Stimulated activated CD8-positive, alpha-beta memory T cell treated with anti-CD3 and anti-CD28 coated beads, Interleukin-4, amount 100 ng/mL, for 1 hour (primary cell): Measurements from ENCODE around the gene VIPAS39.
A peak's percentile ranks its signal among the peaks of the same experiment; 100 is the strongest.

Source experiments
- DNase-seq, 2 donors: peaks; one replicate each; pipeline ENCODE4 v3.0.0-alpha.2; 2020; ENCODE audit warnings: low read depth in 2 of 2, low spot score in 1 of 2

Gene VIPAS39

GRCh38 chr14:77457522-77458248 is at the start of gene VIPAS39, which contains the start of gene AHSA1:
TSS of gene VIPAS39 (minus strand) at chr14:77457601. CDS start at chr14:77454102, 3,499 bp downstream.
TSS of gene AHSA1 (plus strand) at chr14:77458093. CDS start at chr14:77458190, 97 bp downstream.
- DNase-seq: peak; percentile 75 to 86

DNA sequence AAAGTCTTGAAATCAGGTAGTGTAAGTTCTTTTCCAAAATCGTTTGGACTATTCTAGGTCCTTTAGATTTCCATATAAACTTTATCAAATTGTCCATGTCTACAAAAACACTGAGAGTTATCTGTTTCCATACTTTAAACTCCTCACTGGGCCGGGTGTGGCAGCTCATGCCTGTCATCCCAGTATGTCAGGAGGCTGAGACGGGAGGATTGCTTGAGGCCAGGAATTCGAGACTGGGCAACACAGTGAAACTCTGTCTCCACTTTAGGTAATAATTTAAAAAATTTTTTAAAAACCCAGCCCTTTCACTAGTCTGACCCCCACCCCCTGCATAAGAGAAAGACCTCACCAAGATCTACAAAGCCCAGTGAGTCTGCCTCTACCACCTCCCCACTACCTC is 47.6 kb upstream of the VIPAS39 start:
- DNase-seq: no peak

GRCh38 chr14:77503138-77503537 is 45.7 kb upstream of the VIPAS39 start:
- DNase-seq: no peak

DNA sequence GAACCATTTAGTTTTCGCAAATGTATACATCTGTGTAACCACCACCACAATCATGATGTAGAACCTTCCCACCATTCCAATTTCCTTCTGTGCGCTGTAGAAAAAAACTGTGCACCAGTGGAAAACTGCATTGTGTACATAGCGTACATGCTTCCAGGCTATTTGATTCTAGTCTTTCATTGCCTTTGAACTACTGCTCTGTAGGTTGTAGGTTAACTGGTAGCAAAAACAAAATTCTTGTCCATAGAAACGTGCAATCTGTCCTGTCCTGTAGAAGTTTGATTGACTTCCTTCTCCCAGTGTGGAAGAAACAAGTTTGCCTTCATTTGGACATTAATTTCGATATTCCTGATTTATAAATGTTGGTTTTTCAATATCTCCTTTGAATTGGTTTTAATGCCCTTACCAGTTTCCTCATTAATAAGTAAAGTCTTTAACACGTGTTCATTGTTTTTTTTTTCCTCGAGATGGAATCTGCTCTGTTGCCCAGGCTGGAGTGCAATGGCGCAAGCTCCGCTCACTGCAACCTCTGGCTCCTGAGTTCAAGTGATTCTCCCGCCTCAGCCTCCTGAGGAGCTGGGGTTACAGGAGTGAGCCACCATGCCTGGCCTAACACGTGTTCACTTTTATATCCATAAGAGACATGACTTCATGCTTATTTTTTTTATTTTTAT is 44.8 kb upstream of the VIPAS39 start:
- DNase-seq: no peak

DNA sequence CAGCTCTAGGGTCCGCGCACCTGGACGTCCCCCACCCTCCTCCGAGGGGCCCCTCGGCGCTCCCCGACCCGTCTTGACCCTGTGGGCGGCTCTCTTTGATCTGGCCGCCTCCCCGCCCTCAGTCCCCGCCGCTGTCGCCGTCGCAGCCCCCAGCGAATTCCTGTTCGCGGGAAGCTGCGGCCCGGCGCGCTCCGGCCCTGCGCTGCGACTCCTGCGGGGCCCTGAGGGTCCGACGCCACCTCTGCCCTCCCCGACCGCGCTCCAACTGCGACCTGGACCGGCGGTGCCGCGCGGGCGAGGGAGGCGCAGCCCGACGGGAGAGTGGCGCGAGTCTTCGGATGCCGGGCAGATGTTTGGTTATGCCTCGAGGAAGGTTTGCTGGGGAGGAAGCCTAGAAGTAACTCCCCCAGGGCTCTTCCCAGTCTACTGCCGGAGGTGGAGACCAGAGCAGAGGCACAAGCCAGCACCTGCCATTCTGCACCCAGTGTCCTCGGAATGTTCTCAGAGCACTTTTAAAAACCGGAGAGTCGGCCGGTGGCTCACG is 41.7 kb upstream of the VIPAS39 start:
- DNase-seq: no peak

DNA sequence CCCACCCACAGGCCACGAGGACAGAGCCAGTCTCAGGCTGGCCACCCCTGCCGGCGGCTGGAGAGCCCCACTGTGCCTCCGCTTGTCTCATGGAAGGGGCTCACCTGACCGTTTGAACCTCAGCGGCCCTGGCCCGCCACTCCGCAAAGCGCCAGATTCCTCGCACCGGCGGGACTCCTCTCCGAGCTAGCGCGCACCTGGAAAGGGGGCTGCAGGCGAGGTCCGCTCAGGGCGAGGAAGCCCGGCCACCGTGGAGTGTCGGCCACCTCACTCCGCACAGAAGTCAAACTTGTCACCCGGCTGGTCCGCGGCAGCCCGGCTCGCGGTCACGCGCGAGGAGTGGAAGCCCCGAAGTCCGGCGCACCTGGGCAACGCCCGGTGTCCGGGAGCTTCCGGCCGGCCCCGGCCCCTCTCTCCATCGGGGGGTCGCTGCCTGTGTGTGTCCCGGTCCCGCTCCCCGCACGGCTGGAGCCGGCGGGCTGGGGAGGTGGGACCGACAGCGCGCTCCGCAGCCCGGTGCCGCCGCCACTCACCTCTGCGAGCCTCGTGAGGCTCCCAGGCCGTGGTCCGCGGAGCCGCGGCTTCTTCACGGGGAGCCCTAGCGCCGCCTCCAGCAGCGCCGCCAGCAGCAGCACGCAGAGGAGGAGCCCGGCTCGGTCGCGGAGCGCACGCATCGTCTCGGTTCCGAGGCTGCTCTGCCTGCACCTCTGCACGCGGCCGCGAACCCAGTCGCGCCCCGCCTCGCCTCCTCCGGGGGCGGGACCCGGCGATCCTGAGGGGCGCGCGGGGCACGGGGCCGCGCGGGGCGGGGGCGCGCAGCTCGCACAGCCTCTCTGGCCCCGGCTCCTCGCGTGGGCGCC is 40.9 kb upstream of the VIPAS39 start, which contains the start of gene ISM2:
Gene ISM2 (minus strand): TSS at position 697 of the 860 bp plus-strand sequence. CDS start 23 bp downstream, at position 674.
- DNase-seq: no peak

DNA sequence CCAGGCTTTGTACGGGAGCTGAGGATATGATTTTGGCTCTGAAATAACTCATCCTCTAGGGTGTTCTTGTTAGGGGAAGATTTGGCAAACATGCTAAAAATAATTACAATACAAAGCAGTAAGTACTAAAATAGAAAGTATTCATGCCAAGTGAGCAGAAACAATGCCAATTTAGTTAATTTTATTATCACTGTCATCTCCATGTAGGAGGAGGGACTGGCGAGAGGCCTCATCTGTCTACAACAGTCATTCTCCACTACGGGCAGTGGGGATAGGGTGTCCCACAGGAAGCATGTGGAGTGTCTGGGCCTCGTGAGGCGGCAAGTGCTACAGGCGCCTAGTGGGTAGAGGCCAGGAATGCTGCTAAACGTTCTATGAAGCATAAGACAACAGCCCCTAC is 37.9 kb upstream of the VIPAS39 start:
- no peak for DNase-seq

- no peak for DNase-seq
These were observed 33.7 kb upstream of the VIPAS39 start for GRCh38 chr14:77491056-77491455.

- DNase-seq: no peak
These were observed 33.1 kb upstream of the VIPAS39 start for GRCh38 chr14:77490347-77490986.

DNA sequence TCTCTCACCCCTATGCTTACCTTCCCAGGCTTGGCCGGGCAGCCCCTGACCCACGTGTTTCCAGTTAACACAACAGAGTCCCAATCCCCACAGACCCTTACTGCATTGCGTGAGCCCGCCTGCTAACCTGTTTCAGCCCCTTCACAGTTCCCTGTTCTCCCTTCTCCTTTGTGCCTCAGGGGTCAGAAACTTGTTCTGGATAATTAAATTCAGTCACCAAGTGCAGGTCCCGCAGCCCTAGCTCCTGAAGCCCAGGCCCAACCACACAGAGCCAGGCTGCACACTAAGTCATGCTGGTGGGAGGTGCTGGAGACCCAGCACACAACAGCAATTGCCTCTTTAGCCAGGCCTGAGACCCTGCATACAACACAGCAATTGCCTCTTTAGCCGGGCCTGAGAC is 31.6 kb upstream of the VIPAS39 start:
- no peak for DNase-seq

DNA sequence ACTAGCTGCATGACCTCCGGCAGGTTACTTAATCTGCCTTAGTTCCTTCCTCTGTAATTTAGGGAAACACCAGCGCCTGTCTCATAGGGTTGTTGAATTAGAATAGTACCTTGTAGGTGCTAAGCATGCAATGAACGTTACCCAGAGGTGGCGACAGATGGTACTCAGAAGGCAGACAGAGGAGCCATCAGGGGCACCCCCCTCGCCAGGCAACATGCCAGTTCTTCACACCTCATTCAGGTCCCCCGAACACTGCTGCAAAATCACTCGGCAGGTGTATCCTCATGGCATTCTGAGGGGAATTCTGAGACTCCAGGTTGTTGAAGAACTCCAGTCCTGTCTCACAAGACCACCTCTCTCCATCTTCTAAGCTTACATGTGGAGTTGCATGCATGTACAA is 31.2 kb upstream of the VIPAS39 start:
- DNase-seq: no peak

DNA sequence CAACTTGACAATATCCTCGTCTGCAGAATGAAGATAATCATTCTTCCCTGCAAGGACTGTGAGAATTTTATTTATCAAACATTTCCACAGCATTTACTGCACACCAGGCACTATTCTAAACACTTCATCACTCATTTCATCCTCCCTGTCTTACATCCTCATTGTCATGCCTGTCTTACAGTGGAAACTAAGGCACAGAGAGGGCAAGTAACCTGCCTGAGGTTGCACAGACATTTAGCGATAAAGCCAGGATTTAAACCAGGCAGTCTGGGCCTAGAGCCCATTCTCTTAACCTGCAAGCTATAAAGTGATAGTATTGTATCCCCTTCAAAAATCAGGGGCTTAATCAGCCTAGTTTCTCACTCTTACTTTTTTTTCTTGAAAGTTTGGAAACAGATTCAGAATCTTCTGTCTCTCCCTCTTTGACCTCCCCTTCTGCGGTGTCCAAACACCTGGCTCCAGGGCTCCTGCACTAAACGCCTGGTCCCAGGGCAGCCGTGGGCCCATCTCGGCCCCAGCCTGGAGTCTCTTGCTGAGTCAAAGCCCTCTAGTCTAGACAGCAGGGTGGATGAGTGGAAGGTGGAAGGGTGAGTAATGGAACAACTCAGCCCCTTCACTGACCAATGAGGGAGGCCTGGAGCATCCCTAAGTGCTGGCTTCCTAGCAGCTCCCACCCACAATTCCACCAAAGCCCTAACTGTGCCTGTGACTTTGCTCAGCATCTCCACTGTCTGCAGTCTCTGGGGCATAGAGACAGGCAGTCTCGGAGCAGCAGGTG is 28.7 kb upstream of the VIPAS39 start:
- no peak for DNase-seq

GRCh38 chr14:77485256-77485655 is 27.9 kb upstream of the VIPAS39 start:
- DNase-seq: no peak

GRCh38 chr14:77482422-77482821 is 25.0 kb upstream of the VIPAS39 start:
- no peak for DNase-seq

GRCh38 chr14:77478796-77479195 is 21.4 kb upstream of the VIPAS39 start:
- no peak for DNase-seq

DNA sequence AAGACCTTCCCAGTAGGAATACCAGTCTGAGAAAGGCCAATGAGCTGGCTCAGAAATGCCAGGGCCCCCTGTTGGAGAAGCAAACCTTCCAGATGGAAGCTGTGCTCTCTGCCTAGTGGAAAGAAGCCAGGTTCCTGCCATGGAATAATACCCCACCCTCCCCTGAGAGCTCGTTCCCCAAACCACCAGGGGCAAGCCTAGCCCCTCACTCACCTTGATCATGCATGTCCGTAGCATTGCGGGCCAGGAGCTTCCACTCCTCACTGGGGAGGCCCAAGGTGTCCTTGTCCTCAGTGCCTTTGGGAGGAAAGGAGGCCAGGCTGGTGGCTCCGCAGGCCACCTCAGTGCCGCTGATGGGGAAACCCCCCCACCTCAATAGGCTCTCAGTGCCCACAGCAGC is 20.6 kb upstream of the VIPAS39 start:
- no peak for DNase-seq

DNA sequence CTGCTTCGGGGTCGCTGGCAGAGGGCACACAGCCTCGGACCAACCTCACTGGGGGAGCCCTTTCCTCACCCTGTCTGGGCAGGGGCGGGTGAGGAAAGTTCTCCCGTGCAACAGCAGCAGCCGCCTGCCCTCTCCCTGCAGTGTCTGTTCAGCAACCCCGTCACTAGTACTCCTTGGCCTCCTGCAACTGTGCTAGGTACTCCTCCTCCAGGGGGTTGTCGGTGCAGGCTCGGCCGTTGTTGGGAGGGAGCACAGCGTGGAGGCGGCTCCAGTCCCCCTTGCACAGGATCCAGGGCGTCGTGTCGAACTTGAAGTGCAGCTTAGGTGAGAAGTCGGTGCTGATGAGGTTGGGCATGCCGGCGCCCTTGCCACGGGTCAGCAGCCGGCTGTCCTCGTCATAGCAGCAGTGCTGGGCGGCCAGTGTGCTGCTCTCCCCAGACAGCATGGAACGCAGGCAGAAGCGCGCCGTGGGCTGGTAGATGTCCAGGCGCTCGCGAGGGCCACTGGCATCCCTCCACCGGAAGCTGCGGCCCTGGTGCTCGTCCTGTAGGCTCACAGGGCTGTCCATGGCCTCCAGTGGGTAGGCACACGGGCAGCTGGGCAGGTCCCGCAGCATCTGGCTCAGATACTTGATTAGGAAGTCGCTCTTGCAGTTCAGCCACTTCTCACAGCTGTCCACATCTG is 18.2 kb upstream of the VIPAS39 start:
- no peak for DNase-seq

DNA sequence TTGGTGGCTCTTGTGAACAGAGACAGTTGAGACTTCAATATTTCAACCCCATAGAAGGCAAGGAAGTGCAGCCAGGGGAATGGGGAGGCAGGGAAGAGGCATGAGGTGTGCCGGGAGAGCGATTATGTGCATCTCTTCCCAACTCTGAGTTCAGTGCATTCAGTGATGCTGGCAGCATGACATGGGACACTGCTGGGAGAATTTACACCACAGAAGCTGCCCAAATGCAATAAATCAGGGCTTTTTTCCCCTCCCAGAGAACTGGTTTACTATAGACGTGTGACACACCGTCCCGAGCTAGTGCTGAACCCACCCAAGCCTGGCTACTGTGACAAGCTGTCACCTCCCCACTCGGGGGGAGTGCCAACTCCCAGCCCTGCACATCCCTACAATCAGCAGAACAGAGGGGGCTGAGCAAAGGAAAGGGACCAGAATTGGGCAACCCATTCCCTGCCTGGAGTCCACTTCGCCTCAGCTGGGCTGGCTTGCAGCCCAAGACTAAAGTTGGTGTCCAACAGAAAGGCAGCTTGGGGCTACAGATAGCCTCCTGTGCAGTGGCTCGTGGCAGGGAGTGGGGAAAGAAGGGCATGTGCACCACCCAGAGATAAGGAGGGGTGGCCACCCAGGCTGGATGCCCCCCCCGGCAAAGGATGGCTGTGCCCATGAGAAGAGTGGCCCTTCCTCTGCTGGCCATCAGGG is 17.2 kb upstream of the VIPAS39 start:
- DNase-seq: no peak

GRCh38 chr14:77473921-77474320 is 16.5 kb upstream of the VIPAS39 start:
- no peak for DNase-seq
